ENCODE results near the gene TPI1. TPM values are rescaled to one million over a fixed set of nuclear protein-coding genes. Genes with fewer than 3 reads are reported as not detected.

Gene TPI1
- total RNA-seq, 2 donors from 2014 or later, result 287 to 322 TPM

DNA sequence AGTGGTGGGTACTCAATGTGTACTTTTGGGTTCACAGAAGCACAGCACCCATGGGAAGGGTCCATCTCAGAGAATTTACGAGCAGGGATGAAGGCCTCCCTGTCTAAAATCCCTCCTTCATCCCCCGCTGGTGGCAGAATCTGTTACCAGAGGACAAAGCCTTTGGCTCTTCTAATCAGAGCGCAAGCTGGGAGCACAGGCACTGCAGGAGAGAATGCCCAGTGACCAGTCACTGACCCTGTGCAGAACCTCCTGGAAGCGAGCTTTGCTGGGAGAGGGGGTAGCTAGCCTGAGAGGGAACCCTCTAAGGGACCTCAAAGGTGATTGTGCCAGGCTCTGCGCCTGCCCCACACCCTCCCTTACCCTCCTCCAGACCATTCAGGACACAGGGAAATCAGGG lies 47.2 kb upstream of the TPI1 start:
- ATAC-seq (ENCODE audit: insufficient number of reproducible peaks, low FRiP score, low read depth), result no peak
- Histone ChIP-seq H3K4me1 (ENCODE audit: control insufficient read depth in 1 of 2, low read depth in 2 of 2) (peaks cover 5 to 20% of the 10 kb centered on the region in 2 donors), H3K27me3 (replicated peaks; ENCODE audit: insufficient read depth) (peaks cover 10% of the 10 kb centered on the region), H3K36me3 (no peaks in the 10 kb centered on the region), H3K9me3 (no peaks in the 10 kb centered on the region), H3K27ac (no peak overlapping the region), H3K4me3 (no peak overlapping the region)
- TF ChIP-seq, protein P1, sequence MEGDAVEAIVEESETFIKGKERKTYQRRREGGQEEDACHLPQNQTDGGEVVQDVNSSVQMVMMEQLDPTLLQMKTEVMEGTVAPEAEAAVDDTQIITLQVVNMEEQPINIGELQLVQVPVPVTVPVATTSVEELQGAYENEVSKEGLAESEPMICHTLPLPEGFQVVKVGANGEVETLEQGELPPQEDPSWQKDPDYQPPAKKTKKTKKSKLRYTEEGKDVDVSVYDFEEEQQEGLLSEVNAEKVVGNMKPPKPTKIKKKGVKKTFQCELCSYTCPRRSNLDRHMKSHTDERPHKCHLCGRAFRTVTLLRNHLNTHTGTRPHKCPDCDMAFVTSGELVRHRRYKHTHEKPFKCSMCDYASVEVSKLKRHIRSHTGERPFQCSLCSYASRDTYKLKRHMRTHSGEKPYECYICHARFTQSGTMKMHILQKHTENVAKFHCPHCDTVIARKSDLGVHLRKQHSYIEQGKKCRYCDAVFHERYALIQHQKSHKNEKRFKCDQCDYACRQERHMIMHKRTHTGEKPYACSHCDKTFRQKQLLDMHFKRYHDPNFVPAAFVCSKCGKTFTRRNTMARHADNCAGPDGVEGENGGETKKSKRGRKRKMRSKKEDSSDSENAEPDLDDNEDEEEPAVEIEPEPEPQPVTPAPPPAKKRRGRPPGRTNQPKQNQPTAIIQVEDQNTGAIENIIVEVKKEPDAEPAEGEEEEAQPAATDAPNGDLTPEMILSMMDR (IDR thresholded peaks at IDR 0.05), result no peak
- DNase-seq (ENCODE audit: low spot score), result no peak

DNA sequence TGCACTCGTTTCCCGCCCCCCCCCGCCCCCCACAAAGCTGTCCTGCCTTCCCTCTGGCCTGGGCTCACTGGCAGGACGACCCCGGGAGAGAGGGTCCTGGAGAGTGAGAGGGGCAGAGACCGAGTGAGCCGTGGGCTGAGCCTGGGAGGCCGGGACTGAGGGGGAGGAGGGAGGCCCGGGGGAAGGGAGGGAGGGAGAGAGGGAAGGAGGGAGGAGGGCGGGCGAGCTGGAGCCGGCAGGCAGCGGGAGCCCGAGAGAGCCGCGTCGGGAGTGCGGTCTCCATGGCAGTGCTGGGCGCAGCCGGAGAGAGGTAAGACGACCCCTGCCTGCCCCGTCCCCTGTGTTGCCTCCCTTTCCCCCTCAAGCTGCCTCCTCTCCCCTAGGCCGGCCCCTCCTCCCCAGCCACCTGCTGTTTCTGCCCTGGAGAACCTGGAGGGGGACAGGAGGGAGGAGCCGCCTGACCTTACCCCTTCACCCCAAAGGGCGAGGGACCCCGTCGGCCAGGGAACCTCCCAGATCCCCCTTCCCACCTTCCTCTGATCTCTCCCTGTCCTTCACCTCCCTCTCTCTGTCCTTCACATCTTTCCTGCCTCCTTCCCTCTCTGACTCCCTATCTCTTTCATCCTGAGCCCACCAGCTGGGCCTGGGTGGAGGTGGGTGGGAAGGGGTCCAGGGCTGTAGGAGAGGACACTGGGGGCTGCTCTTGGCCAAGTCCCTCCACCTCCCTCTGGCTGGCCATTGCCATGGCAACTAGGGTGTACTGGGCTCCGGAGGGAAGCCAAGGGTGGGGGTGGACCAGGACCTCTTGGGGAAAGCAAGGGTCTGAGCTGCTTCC lies 45.5 kb upstream of the TPI1 start, which contains the start of gene GPR162:
Gene GPR162 (plus strand): TSS at position 231 of the 835 bp plus-strand sequence. CDS start 2,078 bp downstream, outside the sequence.
- peak within 1 kb of the TSS; percentile 68 for H3K4me3 ChIP-seq
- no peaks in the 10 kb centered on the region for H3K36me3 ChIP-seq
- peaks cover 10% of the 10 kb centered on the region for H3K27me3 ChIP-seq (replicated peaks; ENCODE audit: insufficient read depth)
- TF ChIP-seq, protein P1 (IDR thresholded peaks at IDR 0.05), result no peak
- H3K27ac ChIP-seq, result no peak within 1 kb of the TSS
- no peak for DNase-seq (ENCODE audit: low spot score)
- H3K9me3 ChIP-seq, result no peaks in the 10 kb centered on the region
- peaks cover 5 to 31% of the 10 kb centered on the region in 2 donors for H3K4me1 ChIP-seq (ENCODE audit: control insufficient read depth in 1 of 2, low read depth in 2 of 2)
- ATAC-seq (ENCODE audit: insufficient number of reproducible peaks, low FRiP score, low read depth), result peak; percentile 29

DNA sequence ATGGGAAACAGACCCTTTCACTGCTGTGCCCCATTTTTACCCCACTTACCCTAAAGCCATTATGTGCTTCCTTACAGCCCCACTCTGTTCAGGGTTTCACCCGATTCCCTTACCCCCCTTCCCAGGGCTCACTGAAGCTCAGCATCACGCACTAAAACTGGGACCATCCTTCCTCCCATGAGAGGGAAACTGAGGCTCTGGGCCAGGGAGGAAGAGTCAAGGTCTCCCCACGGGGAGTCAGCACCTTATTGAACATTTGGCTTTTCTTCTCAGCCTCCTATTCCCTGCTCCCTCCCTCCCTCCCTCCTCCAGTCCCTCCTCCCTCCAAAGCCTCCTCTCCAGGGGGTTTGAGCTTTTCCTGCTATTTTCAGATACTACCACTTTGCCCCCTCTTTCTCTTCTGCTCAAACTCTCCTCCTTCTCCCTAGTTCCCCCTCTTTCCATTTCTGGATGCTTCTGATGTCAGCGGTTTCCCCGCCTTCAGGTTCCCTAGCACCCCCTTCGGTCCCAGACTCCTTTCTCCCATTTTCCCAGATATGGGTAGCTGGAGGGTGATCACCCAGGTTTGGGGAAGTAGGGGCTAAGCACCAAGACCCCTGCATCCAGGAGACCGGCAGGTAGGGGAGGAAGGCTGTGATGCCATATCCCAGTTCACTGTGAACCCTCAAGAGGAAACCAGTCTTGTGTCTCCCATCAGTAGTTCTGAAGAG lies 44.8 kb upstream of the TPI1 start:
- no peak overlapping the region for H3K27ac ChIP-seq
- H3K4me1 ChIP-seq (ENCODE audit: control insufficient read depth in 1 of 2, low read depth in 2 of 2), result peaks cover 12 to 39% of the 10 kb centered on the region in 2 donors
- TF ChIP-seq, protein P1 (IDR thresholded peaks at IDR 0.05), result no peak
- H3K4me3 ChIP-seq, result no peak overlapping the region
- H3K9me3 ChIP-seq, result no peaks in the 10 kb centered on the region
- ATAC-seq (ENCODE audit: insufficient number of reproducible peaks, low FRiP score, low read depth) (no peak), DNase-seq (ENCODE audit: low spot score) (no peak)
- no peaks in the 10 kb centered on the region for H3K36me3 ChIP-seq
- peaks cover 10% of the 10 kb centered on the region for H3K27me3 ChIP-seq (replicated peaks; ENCODE audit: insufficient read depth)

DNA sequence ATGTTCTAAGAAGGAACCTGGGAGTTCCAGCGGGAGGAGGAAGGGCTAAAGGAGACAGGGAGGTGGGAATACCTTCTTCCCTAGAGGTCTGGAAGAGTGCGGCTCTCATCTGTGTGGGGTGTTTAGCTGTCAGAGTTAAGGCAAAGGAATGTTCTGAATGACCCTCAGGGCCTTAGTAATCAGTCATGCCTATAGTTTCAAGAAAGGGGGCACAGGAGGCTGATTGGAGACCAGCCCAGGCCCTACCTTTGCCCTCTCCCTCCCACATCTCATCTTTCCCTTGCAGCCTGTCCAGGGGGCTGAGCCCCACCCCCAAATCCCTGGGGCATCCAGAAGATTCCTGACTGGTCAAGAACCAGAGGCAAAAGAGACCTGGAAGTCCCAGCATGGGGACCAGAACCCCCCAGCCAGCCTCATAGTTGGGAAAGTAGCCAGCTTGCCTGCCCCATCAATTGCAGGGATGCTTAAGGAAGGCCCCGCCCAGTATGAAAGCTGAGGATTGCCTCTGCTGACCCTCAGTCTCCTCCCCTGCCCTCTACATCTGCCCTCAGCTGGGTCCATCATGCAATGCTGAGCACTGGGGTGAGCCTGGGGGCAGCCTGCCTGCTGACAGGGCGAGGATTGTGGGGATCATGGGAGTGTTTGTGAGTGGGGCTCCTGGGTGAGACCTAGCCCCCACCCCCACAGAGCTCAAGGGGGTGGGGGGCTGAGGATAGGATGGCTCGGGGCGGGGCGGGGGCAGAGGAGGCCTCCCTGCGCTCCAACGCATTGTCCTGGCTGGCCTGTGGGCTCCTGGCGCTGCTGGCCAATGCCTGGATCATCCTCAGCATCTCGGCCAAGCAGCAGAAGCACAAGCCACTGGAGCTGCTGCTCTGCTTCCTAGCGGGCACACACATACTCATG lies 43.9 kb upstream of the TPI1 start:
- no peaks in the 10 kb centered on the region for H3K9me3 ChIP-seq
- H3K36me3 ChIP-seq, result no peaks in the 10 kb centered on the region
- H3K4me1 ChIP-seq (ENCODE audit: control insufficient read depth in 1 of 2, low read depth in 2 of 2), result peaks cover 12 to 39% of the 10 kb centered on the region in 2 donors
- DNase-seq (ENCODE audit: low spot score) (no peak), ATAC-seq (ENCODE audit: insufficient number of reproducible peaks, low FRiP score, low read depth) (no peak)
- H3K27ac ChIP-seq, result no peak overlapping the region
- no peak overlapping the region for H3K4me3 ChIP-seq
- TF ChIP-seq, protein P1 (IDR thresholded peaks at IDR 0.05), result no peak
- H3K27me3 ChIP-seq (replicated peaks; ENCODE audit: insufficient read depth), result peaks cover 10% of the 10 kb centered on the region
